NCI-H82 treated with DMSO at 0.1 percent for 48 hours (cell line): Measurements from ENCODE around the gene POLR3K.
A peak's percentile ranks its signal among the peaks of the same experiment; 100 is the strongest.

Experiments used
- DNase-seq: peaks from one replicate; lab custom pipeline; 2025; ENCODE audit not compliant: unreplicated experiment; lab: John Stamatoyannopoulos, UW

The POLR3K gene

DNA sequence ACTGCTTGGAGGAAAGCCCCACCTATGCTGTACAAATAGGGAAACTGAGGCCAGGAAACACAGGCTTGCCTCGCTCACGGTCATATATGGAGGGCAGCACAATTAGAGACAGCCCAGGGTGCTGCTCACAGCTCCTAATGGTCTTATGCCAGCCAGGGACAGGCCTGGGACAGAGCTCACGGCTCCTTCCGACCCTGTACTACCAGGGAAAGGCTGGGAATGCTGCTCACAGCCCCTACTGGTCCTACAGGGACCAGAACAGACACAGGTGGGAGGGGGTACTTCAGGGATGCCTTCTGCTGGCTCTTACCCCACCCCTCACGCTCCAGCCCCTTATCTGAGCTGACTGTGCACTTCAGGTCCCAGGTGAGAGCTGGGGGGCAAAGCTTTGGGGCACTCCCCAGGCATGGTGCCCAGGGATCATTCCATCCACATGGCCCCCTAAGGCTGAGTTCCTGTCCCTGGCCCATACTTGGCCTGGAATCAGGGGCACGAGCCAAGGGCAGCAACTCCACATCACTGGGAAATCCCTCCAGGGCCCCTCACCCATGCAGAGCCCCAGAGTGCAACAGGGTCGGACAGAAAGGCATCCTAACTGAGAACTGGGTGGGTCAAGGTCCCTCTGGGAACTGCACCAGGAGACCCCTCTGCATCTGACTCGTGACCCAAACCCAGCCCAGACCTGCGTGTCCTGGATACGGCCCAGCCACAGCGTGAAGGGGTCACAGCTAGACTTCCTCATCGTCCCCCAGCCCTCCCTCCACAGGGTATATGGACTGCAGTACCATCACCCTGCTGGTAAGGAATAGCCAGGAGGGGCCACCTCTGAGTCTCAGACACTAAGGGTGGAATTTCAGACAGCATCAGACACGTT is 13.1 kb upstream of the POLR3K start:
- no peak for DNase-seq

DNA sequence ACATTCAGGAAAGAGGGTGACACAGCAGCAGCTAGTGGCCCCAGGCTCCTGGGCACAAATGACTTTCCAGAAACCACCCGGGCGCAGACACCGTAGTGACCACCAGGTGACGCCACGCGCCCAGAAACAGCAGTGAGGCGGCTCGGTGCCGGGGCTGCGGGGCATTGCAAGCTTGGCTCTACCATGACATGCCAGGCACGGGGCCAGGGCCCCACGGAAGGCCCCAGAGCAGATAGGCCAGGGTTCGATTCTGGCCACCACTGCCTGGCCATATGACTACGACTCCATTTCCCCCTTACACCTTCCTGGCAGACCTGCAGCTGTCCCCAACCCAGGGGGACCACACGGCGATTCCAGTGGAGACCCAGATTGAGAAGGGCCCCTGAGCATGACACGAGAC is 12.3 kb upstream of the POLR3K start:
- DNase-seq = peak; percentile 42

DNA sequence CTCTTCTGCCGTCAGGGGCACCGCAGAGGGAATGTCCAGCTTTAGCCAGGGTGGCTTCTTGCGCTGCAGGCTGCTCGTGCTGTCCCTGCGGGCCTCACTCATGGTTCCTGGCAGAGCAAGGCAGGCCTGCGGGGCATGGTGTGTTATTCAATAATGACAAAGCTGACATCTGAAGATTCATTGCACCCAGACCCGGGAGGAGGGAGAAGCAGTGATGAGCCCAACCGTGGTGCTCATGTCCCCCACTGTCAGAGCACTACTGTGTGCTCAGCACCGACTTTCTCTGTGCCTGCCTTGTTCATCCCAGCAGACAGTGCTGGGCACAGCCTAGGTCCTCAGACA is 11.5 kb upstream of the POLR3K start:
- no peak for DNase-seq

DNA sequence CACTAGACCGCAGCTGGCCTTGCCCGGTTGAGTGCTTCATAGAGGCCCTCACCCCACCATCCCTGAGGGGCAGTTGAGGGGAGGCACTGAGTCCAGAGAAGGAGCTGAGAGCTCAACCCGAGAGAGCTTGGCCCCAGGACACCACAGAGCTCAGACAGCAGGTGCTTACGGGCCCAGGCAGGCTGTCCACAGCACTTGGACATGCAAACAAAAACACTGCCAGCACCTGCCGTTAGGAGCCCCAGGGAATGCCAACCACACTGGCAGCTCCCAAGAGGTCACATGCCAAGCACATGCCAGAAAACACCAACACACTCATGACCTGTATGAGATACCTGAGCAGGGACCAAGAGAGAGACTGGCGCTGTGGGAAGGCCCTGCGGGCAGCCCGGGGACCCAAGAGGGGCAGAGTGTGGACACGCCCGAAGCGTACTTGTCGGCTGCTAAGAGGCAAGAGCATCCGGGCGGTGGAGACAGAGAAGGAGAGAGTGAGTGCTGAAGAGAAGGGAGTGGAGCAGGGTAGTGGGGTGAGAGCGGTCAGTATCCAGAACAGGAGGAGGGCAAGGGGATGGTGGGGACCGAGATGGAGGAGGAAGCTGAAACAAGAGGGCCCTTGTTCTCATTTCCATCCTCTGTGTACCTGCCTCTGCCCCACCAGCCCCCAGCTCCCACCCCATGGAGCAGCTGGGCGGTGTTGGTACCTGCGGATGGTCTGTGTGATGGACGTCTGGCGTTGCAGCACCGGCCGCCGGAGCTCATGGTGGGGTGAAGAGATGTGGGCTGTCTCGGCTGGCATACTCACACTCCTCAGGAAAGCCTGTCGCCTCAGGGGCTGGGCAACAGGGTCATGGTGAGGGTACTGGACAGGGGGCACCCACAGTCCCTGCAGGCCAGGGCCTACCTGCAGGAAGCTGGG is 10.8 kb upstream of the POLR3K start:
- no peak for DNase-seq

DNA sequence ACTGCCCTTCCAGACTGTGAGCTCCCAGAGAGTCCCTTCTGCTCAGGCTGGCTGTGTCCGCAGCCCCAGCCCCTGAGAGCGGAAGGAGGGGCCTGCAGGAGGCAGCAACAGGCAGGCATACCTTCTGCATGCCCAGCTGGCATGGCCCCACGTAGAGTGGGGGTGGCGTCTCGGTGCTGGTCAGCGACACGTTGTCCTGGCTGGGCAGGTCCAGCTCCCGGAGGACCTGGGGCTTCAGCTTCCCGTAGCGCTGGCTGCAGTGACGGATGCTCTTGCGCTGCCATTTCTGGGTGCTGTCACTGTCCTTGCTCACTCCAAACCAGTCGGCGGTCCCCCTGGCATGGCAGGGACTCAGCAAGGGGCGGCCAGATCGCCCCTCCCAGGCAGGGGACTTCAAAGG is 10.1 kb upstream of the POLR3K start:
- DNase-seq = no peak

DNA sequence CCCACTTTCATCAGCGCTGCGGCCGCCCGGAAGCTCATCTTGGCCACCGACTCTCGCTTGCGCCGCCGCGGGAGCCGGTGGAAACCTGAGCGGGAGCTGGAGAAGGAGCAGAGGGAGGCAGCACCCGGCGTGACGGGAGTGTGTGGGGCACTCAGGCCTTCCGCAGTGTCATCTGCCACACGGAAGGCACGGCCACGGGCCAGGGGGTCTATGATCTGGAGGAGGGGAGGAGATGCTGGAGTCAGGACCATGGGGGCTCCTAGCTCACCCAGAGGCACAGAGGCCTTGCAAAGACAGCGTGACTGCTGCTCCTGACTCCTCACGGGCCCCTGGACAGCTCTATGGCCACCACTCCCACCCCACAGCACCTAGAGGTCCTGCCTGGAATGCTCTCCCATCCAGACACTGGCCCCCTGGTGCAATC is 9.6 kb upstream of the POLR3K start:
- DNase-seq = no peak

DNA sequence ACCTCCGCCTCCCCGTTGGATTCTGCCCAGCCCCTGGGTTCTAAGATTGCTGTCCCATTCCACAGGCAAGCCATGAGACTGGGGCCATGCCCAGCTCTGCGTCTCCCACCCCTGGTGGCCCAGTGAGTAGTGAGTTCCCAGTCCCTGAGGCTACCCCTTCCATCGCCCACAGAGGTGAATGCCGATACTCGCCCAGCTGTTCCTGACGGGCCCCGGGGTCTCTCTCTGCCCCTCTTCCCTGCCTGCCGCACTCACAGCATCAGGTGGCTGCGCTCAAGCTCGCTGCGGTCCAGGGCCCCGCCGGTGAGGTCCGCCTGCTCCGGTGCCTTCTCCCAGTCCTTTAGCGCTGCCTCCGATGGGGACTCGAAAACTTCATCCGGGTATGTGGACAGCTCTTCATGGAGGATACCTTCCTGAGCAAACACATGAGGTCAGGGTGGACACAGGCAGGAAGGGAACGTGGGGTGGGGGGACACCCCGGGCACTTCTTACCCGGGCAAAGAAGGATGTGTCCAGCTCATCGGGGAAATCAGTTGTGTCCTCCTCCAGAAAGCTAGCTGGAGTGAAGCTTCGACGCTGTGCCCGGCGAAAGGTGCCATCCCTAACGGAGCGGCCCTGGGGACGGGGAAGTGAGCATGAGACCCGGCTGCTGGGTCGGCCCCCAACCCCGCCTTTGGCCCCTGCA is 9.0 kb upstream of the POLR3K start:
- no peak for DNase-seq

DNA sequence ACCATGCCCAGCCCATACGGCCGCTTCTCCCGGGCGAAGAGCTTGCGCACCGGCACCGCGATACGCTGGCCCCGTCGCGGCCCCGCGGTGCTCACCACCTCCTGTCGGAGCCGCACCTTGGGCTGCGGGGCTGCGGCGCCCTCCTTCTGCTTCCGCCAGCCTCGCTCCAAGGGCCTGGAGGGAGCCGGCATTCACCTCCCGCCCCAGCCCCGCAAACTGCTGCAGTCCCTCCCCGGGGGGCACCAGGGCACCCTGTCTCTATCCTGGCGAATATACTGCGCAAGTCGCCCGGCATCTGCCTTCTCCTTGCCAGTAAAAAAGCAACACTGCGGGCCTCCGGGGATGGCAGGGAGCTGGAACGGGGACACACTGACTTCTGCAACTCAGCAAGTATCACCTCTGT is 8.5 kb upstream of the POLR3K start:
- DNase-seq = no peak

DNA sequence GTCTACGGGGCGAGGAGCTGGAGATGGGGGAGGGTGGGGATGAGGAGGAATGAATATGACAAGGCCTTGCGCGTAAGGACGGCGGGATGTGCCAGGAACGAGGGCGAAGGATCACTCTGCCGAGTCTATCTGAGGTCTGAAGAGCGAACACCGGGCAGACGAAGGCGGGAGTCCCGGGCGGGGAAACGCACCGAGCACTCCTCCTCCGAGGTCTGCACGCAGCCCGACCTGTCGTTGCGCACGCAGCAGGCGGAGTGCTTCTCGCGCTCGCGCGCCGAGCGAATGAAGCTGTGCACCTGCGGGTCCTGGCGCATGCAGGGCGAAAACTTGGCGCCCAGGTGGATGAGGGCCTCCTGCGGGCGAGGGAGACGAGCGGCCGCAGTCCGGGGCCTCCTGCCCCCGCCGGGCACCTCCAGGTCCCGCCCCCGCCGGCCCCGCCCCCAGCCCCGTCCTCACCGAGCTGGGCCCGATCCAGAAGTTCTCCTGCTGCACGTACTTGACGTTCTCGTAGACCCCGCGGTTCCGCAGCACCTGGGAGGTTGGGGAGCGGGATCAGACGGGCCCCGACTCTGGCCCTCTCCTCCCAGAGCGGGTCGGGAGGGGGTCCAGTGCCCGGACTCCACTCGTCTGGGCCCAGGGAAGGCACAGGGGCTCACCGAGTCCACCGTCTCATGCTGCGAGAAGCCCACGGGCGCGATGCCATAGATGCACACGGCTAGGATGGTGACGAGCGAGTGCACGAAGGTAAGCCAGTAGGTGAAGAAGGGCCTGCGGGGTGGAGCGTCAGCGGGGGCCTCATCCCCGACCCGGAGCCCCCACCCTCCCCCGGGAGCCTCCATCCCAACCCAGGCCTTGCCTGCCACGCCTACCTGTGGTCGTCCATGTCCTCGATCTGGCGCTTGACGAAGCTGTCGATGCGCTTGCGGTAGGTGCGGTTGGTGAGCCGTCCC is 7.8 kb upstream of the POLR3K start:
- DNase-seq = no peak

DNA sequence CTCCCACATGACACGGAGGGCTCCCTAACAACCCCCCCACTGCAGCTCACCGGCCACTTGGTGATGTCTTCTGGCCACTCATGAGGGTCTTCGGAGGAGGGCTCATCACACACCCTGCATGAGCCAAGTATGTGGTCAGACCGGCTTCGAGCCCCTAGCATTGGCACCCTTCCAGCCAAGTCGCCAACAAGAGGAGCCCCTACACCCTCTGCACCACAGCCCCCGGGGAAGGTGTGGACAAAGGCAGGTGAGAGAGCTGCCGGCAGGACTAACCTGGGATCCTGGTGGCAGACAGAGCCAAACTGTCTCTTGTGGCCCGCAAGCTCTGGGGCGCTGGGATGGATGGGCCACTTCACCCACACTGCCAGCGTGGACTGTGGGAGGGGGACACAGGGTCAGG is 6.8 kb upstream of the POLR3K start:
- no peak for DNase-seq

DNA sequence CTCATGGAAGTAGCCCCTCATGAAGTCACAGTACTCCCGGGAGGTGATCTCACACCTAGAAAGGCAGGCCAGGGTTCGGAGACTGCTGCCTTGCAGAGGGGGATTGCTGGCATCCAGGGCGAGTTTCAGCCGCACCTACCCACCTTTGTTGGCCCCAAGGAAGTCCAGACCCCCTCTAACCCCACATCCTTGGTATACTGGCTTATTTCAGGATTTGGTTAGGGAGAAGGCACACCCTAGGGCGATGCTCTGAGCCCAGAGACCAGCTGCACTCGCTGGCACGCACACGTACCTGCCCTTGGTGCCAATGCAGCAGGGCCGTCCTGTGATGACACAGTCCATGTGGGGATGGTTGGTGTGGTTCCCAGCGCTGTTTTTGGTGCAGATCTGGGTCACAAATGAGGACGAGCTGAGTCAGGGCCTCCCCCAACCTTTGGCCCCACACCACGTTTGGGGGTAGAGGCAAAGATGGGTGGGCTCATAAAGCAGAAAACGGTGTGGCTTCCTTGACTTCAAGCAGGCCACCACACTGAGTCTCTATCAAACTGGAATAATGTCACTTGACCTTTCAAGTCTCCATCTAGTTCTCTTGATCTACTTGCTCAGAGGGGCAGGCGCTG is 6.1 kb upstream of the POLR3K start:
- DNase-seq = no peak

DNA sequence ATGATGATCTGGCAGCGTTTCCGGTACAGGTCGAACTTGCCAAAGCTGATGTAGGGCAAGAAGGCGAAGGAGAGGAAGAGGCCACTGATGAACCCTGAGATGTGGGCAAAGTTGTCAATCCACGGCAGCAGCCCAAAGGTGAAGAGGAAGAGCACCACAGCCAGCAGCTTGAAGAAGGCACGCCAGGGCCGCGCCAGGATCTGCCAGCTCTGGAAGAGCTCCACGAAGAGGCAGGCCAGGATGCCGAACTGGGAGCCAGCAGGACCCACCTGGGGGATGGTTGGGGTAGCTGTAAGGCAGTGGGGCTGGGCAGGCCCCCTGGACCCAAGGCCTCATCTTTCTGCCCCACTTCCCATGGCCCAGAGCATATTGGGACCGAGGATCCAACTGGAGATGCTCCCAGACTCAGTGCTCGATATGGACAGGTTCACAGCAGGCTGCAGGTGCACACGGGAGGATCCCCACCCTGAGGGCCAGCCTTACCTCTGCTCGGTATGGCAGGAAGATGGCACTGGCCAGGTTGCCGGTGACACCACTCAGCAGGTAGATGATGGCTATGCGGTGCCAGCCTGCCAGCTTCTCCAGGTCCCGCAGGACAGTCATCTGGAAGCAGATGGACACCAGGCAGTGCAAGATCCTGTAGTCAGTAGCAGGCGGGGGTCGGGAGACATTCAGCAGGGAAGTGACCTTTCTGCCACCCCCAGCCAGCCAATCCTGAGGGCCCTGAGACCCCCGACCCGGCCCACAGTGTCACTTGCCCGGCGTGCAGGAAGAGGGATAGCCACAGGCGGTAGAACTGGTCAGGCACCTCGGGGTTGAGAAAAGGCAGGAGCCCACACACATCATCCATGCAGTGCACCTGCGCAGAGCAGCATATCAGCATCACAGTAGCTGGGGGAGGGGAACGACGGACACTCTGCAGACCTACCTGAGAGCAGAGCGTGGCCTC is 5.4 kb upstream of the POLR3K start:
- no peak for DNase-seq

DNA sequence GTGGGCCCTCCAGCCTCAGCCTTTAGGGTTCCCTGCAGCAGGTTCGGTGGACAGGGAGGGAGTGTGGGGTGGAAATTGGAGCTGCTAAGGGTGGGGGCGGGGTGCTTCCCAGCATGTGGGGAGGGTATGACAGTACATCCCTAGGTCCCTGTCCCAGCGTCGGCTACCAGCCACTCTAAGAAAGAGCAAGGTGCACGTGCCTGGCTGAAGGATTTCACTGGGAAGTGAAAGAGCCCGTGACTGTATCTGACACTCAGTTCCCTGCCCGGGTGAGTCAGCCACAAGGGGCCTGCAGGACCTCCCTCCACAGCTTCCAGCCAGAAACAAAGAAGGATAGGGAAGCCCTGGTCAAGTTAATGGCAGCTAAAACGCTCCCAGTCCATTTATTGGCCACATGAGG is 4.3 kb upstream of the POLR3K start:
- DNase-seq = no peak

DNA sequence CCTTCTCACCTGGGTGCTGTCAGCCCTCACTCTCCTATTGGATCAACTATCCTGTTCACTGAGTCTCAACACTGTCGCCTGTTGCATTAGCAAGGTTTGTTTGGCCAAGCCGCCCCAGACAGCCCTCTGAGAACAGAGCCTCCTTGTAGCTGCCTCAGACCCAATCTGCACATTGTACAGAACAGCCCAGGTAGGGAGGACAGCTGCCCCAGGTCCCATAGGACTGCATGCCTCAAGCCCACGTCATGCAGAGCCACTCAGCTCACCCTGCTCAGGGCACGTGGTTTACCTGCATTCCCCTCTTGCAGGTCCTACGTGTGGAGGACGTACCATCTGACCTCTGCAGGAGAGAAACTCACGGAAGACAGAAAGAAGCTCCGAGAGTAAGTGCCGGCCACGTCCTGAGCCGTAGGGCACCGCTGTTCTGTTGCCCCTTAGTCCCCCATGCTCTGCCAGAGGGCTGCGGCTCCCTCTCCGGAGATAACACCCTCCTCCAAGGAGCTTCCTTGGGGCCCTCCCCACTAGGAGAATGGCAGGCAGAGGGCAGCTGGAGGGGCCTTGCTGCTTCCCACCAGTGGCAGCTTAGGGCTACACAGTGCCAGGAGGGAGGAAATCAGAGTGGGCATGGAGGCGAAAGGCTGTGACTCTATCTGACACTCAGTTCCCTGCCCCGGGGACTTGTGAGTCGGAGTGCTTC is 3.0 kb upstream of the POLR3K start:
- no peak for DNase-seq

DNA sequence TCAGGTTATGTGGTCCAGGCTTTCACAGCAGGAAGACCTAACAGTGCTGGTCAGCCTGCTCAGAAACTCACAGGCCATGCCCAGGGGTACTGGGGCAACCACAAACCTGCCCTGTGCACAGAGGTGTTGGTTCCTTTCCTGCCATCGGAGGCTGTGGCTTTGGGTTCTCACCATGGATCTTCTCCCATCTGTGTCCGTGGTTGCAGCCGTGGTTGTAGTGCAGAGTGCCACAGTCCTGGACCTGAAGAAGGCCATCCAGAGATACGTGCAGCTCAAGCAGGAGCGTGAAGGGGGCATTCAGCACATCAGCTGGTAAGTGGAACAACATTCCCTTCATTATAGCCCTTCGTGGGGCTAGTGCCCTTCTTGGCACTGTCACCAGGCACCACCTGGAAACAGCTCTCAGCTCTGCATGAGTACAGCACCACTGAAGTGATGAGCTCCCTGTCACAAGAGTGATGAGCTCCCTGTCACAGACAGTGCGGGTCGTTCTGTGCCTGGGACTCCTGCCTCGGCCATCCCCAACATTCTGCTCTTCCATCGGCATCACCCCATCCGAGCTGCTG is 2.2 kb upstream of the POLR3K start:
- no peak for DNase-seq

DNA sequence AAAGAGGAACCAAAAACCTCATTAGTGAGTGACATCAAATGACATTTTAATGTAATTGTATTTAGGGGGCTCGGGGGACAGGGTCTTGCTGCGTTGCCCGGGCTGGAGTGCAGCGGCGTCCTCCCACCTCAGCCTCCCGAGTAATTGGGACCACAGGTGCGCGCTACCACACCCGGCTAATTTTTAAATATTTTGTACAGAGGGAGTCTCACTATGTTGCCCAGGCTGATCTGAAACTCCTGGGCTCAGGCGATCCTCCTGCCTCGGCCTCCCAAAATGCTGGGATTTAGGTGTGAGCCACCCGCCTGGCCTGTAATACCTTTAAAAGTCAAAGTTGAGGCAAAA is 801 bp upstream of the POLR3K start:
- DNase-seq = no peak

DNA sequence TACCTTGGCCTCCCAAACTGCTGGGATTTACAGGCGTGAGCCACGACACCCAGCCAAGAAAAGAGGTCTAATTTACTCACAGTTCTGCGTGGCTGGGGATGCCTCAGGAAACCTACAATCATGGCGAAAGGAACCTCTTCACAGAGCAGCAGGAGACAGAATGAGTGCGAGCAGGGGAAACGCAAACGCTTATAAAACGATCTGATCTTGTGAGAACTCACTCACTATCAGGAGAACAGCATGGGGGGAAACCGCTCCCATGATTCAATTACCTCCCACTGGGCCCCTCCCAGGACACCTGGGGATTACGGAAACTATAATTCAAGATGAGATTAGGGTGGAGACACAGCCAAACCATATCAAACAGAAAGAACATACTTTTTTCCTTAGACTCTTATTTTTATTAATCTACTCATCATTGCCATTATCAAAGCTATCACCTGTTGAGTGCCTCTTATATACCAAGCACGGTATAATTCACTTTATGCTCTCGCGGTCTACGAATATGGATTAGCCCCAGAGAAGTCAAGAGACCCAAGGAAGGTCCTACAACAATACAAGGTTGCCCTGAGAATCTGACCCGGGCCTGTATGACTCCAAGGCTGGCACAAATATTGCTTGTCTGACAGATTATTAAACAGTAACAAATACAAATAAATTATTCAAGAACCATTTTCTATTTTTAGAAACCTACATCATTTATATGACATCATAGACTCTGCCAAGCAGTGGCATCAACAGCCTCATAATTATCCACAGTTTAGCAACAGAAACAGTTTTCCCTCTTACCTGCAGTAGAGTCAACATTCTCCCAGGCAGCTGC is 2.4 kb downstream of the POLR3K start:
- no peak for DNase-seq
